ENCODE measurements around the gene RNASE8.
"Not testable (repeated sequence)": the region's sequence is repeated elsewhere in the genome, so short reads cannot be mapped to it uniquely, and the experiment has no call there.

Gene RNASE8

GRCh38 chr14:21026274-21026987, 31.2 kb upstream of the RNASE8 start:
- peak; percentile 62 to 95 (median 78) for DNase-seq
- intact Hi-C loops (cut with DNase I) = loop anchor here (5.0 kb wide), 1 partner anchor 46 kb away; the partner anchor contains the start of gene ARHGEF40

GRCh38 chr14:21026988-21027315, 30.7 kb upstream of the RNASE8 start:
- intact Hi-C loops (cut with DNase I) = loop anchor here (5.0 kb wide), 1 partner anchor 45 kb away; the partner anchor contains the start of gene ARHGEF40
- DNase-seq = no peak

DNA sequence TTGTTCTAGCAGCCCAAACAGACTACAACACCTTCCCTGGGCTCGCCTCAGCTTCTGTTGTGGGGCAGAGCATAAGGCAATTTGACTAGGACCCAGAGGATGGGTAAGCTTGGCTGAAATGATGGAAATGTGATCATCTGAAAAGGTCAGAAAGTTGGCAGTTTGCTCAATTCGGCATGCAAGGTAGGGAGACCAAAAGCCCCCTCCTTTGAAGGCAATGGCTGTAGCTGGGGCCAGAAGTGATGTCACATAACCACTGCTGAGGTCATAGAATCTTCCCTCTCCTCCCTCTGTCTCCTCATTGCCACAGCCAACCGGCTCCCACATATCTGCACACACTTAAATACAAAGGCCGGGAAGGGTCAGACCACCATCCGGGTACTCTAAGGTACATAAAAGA, 27.7 kb upstream of the RNASE8 start, which contains the start of gene TPPP2:
TPPP2 (plus strand) TSS at position 301 of the 400 bp plus-strand sequence. CDS start 365 bp downstream, outside the sequence.
- intact Hi-C loops (cut with DNase I) = loop anchor here (5.0 kb wide), 1 partner anchor 42 kb away; the partner anchor contains the start of gene ARHGEF40
- DNase-seq = peak in 1 of 10 donors; percentile 3

GRCh38 chr14:21030531-21030930, 27.1 kb upstream of the RNASE8 start:
- intact Hi-C loops (cut with DNase I) = no loop called here
- no peak for DNase-seq

GRCh38 chr14:21032326-21033132, 25.1 kb upstream of the RNASE8 start:
- DNase-seq = no peak
- intact Hi-C loops (cut with DNase I) = no loop called here

DNA sequence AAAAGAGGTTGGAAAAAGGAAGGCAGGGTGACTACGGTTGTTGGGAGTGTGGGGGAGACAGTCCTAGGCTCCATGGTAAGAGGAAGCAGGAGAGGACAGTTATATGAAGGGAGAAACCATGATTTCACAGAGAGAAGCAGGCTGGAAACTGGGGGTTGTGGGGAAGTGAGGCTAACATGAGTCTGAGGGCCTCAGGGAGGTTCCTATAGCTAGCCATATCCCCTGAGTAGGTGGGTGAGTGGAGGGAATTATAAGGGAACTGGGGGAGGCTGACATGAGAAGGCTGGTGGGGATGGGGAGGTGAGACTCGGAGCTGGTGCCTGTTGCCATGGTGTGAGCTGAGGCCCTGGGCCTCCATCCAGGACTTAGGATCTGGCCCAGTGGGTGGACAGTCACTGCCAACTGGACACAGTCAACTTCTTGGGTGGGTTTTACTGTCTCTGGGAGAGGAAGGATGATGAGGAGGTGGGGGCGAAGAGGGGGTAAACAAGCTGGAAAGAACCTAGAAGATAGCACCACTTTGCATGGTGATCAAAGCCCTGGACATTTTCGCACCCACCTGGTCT, 24.4 kb upstream of the RNASE8 start:
- DNase-seq = no peak
- intact Hi-C loops (cut with DNase I) = no loop called here

- DNase-seq = no peak
Observed at GRCh38 chr14:21034707-21035106, 22.9 kb upstream of the RNASE8 start, which contains the start of gene RNASE13. RNASE13 (minus strand) TSS chr14:21034807; CDS start chr14:21034288, 519 bp downstream.

DNA sequence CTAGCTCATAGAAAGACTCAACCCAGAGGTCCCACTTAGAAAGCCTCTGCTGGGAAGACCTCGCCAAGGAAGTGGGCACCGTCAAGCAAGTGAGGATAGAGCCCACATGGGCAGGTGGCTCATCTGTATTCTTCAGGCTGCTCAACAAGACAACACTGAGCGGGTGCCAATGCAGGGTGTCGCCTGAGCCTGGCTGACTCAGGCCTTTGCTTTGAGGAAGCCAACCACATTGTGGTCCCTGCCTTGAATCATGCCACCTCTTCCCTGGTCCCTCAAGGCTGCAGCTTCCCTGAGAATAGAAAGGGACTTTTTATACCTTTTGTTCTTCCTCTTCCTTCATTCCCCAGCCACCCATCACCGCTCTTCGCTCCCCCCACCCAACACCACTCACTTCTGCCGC, 20.9 kb upstream of the RNASE8 start:
- peak in 1 of 10 donors; percentile 12 for DNase-seq
- intact Hi-C loops (cut with DNase I) = loop anchor here (5.0 kb wide), 1 partner anchor 64 kb away; no protein-coding TSS in a partner anchor

More at GRCh38 chr14:21034707-21035106, 22.9 kb upstream of the RNASE8 start, which contains the start of gene RNASE13:
- intact Hi-C loops (cut with DNase I) = loop anchor here (5.0 kb wide), 1 partner anchor 62 kb away; no protein-coding TSS in a partner anchor

DNA sequence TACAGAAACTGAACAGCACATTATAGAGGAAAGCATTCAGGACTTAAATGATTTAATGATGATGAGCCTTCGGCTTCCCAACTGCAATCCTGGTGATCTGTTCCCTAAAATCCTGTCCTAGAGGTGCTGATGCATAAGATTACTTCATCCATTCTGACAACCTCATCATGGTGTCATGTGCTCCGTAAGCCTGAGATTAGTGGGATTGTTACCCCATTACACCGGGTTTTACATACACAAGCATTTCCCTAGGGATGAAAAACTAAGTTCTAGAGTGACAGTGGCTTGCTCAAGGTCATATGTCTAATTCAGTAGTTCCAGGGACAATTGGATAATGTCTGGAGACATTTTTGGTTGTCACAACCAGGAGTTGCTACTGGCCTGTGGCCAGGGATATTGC, 20.5 kb upstream of the RNASE8 start:
- intact Hi-C loops (cut with DNase I) = loop anchor here (5.0 kb wide), 1 partner anchor 65 kb away; no protein-coding TSS in a partner anchor
- no peak for DNase-seq

- peak; percentile 73 to 97 (median 78) for DNase-seq
- intact Hi-C loops (cut with DNase I) = loop anchor here (1.0 to 5.0 kb wide), 2 partner anchors 66 kb away; no protein-coding TSS in a partner anchor
Observed at GRCh38 chr14:21038441-21039422, 18.9 kb upstream of the RNASE8 start.

GRCh38 chr14:21039585-21040369, 17.8 kb upstream of the RNASE8 start:
- DNase-seq = peak in 3 of 10 donors; percentile 28 to 86 (median 65)
- intact Hi-C loops (cut with DNase I) = loop anchor here (1.0 to 5.0 kb wide), 3 partner anchors 25 to 67 kb away; no protein-coding TSS in a partner anchor

- intact Hi-C loops (cut with DNase I) = loop anchor here (1.0 kb wide), 1 partner anchor 26 kb away; no protein-coding TSS in a partner anchor
- no peak for DNase-seq
Observed at GRCh38 chr14:21040370-21040925, 17.2 kb upstream of the RNASE8 start.

GRCh38 chr14:21040941-21041340, 16.7 kb upstream of the RNASE8 start:
- intact Hi-C loops (cut with DNase I) = loop anchor here (1.0 kb wide), 1 partner anchor 27 kb away; no protein-coding TSS in a partner anchor

GRCh38 chr14:21041676-21042433, 15.8 kb upstream of the RNASE8 start, which contains the start of gene RNASE7:
RNASE7 (plus strand) TSS chr14:21042362; CDS start chr14:21042993, 631 bp downstream.
- intact Hi-C loops (cut with DNase I) = no loop called here
- DNase-seq = peak in 1 of 10 donors; percentile 86

More at GRCh38 chr14:21040941-21041340, 16.7 kb upstream of the RNASE8 start:
- not testable (repeated sequence) for DNase-seq

GRCh38 chr14:21042918-21043317, 14.7 kb upstream of the RNASE8 start:
- intact Hi-C loops (cut with DNase I) = no loop called here
- peak in 8 of 10 donors; percentile 29 to 95 (median 64) for DNase-seq

- no peak for DNase-seq
- intact Hi-C loops (cut with DNase I) = no loop called here
Observed at GRCh38 chr14:21043387-21043973, 14.1 kb upstream of the RNASE8 start.

All from posterior cingulate gyrus (tissue), 11 donors.